ENCODE measurements around the gene MTHFD2L. TPM values are rescaled to one million over a fixed set of nuclear protein-coding genes. Genes with fewer than 3 reads are reported as not detected.

Gene MTHFD2L
- total RNA-seq, 1 experiment from 2014 or later, result 11.6 TPM

DNA sequence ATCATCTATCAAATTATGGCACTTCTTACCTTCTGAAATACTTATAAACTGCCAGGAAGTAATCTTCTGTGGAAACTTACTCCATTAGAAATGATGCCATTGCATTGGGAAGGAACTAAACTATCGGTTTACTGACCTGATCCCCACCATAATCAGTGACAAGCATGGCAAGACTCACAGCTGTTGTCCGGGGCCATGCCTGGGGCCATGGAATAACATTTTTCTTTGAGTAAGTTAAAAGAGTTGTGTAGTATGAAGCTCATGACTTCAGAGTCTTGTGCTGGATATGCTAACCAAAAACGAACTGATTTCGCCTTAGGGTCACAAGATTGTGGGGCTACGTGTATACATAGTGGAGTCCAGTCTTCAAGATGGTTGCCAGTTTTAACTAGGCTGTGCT is 15.4 kb downstream of the MTHFD2L start:
- Histone ChIP-seq H4K20me1 (ENCODE audit: control insufficient read depth, insufficient read depth, insufficient read length) (no peaks in the 10 kb centered on the region), H3K4me1 (ENCODE audit: insufficient read depth, low read length) (peaks cover 2% of the 10 kb centered on the region; the same call in 1 of the 2 replicates), H2BK120ac (ENCODE audit: low read depth, low read length, poor library complexity, severe bottlenecking) (no peak overlapping the region), H3K9ac (ENCODE audit: extremely low read depth, insufficient read length, low read length) (no peak overlapping the region), H3K14ac (ENCODE audit: insufficient read depth, low read length) (no peak overlapping the region), H3K79me2 (ENCODE audit: insufficient read depth, low read length) (no peaks in the 10 kb centered on the region), H3K79me1 (ENCODE audit: insufficient read depth, low read depth, low read length, poor library complexity, severe bottlenecking) (no peaks in the 10 kb centered on the region), H4K91ac (ENCODE audit: insufficient read length, low read depth, low read length) (no peak overlapping the region), H3K27me3 (ENCODE audit: insufficient read depth, low read length) (no peaks in the 10 kb centered on the region), H3K27ac (ENCODE audit: insufficient read length, low read depth, low read length) (no peak overlapping the region), H3K4me2 (ENCODE audit: insufficient read depth, insufficient read length, low read length) (no peak overlapping the region), H4K8ac (replicated peaks; ENCODE audit: insufficient read length, low read depth, low read length) (no peak overlapping the region), H2AK5ac (ENCODE audit: insufficient read length, low read length) (no peak overlapping the region), H3K56ac (ENCODE audit: insufficient read length, low read depth, low read length) (no peak overlapping the region), H2BK20ac (ENCODE audit: low read depth, low read length, poor library complexity, severe bottlenecking) (no peak overlapping the region), H3K23ac (ENCODE audit: insufficient read length, low read depth, low read length) (no peak overlapping the region), H3K4ac (ENCODE audit: low read depth, low read length) (no peak overlapping the region), H2AFZ (ENCODE audit: low read length) (no peak overlapping the region), H2BK15ac (ENCODE audit: low read depth, low read length) (no peak overlapping the region), H4K5ac (ENCODE audit: insufficient read length, low read depth, low read length) (no peak overlapping the region), H3T11ph (ENCODE audit: low read length) (no peak overlapping the region), H3K23me2 (ENCODE audit: insufficient read length, low read depth, low read length, poor library complexity, severe bottlenecking) (no peaks in the 10 kb centered on the region), H2BK5ac (ENCODE audit: insufficient read length, low read length) (no peak overlapping the region), H2BK12ac (ENCODE audit: insufficient read length, low read depth, low read length) (no peak overlapping the region), H3K18ac (ENCODE audit: insufficient read length, low read depth, low read length) (no peak overlapping the region), H3K9me3 (ENCODE audit: control insufficient read depth, low read depth, low read length) (no peaks in the 10 kb centered on the region)
- Mint-ChIP-seq H3K9me3 (no peaks in the 10 kb centered on the region), H3K36me3 (ENCODE audit: insufficient read depth in 1 of 3, low read depth in 3 of 3) (no peaks in the 10 kb centered on the region; a peak in 1 of 7 replicates), H3K4me1 (peaks cover 6 to 9% of the 10 kb centered on the region in 2 experiments), H3K27ac (no peak overlapping the region; a peak in 1 of 7 replicates), H3K27me3 (ENCODE audit: low read depth) (no peaks in the 10 kb centered on the region), H3K4me3 (no peak overlapping the region)
- WGBS (ENCODE audit: extremely low coverage, insufficient read length, low lambda C conversion rate), result no CpG with 5 or more reads among the region's 5 CpGs
- TF ChIP-seq, protein P1, sequence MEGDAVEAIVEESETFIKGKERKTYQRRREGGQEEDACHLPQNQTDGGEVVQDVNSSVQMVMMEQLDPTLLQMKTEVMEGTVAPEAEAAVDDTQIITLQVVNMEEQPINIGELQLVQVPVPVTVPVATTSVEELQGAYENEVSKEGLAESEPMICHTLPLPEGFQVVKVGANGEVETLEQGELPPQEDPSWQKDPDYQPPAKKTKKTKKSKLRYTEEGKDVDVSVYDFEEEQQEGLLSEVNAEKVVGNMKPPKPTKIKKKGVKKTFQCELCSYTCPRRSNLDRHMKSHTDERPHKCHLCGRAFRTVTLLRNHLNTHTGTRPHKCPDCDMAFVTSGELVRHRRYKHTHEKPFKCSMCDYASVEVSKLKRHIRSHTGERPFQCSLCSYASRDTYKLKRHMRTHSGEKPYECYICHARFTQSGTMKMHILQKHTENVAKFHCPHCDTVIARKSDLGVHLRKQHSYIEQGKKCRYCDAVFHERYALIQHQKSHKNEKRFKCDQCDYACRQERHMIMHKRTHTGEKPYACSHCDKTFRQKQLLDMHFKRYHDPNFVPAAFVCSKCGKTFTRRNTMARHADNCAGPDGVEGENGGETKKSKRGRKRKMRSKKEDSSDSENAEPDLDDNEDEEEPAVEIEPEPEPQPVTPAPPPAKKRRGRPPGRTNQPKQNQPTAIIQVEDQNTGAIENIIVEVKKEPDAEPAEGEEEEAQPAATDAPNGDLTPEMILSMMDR (conservative IDR thresholded peaks at IDR 0.05), result no peak
- DNase-seq, result no peak

All from H9 (cell line).